Measurements from ENCODE around the gene PFDN5.
"Not testable (repeated sequence)": the region's sequence is repeated elsewhere in the genome, so short reads cannot be mapped to it uniquely, and the experiment has no call there.

The PFDN5 gene

DNA sequence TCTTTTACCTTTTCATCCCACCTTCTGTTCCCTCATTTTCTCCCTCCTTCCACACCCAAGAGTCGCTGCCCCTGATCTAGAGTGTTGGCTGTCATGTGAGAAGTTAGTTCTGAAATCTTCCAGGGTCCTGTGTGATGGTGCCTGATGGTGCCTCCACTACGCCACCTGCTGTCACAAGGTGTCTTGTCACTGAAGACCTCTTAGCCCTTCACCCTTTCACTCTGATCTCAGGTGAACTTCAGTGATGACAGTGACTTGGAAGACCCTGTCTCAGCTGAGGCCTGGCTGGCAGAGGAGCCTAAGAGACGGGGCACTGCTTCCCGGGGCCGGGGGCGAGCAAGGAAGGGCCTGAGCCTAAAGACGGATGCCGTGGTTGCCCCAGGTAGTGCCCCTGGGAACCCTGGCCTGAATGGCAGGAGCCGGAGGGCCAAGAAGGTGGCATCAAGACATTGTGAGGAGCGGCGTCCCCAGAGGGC, 7.6 kb upstream of the PFDN5 start:
- DNase-seq (ENCODE audit: low spot score): peak; percentile 42

- no peak for DNase-seq (ENCODE audit: low spot score)
Measured at GRCh38 chr12:53288322-53288721, 7.0 kb upstream of the PFDN5 start.

DNA sequence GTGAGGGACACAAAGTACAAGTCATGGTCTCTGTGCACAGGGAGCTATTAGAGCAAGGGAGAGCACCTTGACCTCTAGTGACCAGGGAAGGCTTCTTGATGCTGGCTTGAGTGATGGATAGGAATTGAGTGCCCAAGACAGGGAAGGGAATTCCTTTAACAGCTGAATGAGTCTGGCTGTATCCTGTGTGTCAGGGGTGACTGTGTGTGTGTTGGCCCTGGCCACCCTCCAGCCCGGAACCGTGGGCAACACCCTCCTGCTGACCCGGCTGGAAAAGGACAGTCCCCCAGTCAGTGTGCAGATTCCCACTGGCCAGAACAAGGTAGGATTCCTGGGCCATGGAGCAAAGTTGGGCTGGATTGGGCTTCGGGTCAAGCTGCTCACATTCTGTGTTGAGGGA, 5.5 kb upstream of the PFDN5 start:
- DNase-seq (ENCODE audit: low spot score): no peak

- DNase-seq (ENCODE audit: low spot score): no peak
Measured at GRCh38 chr12:53290661-53291060, 4.7 kb upstream of the PFDN5 start.

- no peak for DNase-seq (ENCODE audit: low spot score)
Measured at GRCh38 chr12:53292426-53292825, 2.9 kb upstream of the PFDN5 start.

- DNase-seq (ENCODE audit: low spot score): no peak
Measured at GRCh38 chr12:53295891-53296219, 513 bp downstream of the PFDN5 start.

GRCh38 chr12:53297106-53297505, 1.8 kb downstream of the PFDN5 start:
- not testable (repeated sequence) for DNase-seq (ENCODE audit: low spot score)

- no peak for DNase-seq (ENCODE audit: low spot score)
Measured at GRCh38 chr12:53298164-53298563, 2.8 kb downstream of the PFDN5 start.

DNA sequence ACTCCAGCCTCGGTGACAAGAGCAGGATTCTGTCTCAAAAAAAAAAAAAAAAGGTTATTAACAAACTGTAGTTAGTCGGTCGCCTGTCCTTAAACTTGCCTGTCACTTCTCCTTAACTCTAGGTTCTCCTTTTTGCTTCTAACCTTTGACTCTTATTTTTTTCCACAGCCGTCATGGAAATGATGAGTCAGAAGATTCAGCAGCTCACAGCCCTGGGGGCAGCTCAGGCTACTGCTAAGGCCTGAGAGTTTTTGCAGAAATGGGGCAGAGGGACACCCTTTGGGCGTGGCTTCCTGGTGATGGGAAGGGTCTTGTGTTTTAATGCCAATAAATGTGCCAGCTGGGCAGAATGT, 3.7 kb downstream of the PFDN5 start:
- no peak for DNase-seq (ENCODE audit: low spot score)

DNA sequence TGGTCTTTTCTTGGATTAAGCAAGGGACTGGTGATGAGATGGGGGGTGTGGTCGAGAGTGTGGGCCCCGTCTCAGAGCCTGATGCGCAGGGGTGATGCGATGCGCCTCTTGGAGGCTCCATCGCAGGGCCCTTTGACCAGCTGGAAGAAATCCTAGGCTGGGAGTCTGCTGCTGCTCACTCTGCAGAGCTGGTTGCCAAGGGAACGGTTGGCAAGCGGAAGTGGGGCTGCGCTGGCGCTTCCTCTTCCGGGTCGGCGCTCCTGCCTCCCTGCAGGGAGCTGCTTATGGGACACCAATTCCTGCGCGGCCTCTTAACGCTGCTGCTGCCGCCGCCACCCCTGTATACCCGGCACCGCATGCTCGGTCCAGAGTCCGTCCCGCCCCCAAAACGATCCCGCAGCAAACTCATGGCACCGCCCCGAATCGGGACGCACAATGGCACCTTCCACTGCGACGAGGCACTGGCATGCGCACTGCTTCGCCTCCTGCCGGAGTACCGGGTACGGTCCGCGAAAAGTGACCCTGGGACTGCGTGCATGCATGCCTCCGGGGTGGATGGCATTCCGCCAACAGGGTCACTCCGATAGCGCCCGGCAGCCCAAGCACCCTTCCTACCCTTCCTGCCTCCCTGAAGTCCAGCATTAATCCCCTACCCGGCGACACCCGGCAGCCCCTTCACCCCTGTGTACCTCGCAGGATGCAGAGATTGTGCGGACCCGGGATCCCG, 4.3 kb downstream of the PFDN5 start, which contains the start of gene MYG1:
TSS of gene MYG1 (plus strand) at position 242 of the 727 bp plus-strand sequence. CDS start at position 285, 43 bp downstream.
- DNase-seq (ENCODE audit: low spot score): peak; percentile 90

GRCh38 chr12:53300187-53300586, 4.8 kb downstream of the PFDN5 start:
- no peak for DNase-seq (ENCODE audit: low spot score)

DNA sequence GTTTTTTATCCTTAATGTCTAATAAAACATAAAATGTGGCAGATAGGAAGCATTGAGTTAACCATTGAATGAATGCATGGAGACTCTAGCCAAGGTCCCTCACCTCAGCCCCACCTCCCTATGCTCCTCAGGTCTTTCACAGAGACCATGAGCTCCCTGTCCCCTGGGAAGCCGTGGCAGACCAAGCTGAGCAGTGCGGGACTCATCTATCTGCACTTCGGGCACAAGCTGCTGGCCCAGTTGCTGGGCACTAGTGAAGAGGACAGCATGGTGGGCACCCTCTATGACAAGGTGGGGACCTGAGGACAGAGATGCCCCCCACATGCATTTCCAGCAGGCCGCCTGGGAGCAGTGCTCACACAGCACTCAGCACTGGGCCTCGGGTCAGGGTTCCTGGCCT, 7.6 kb downstream of the PFDN5 start:
- DNase-seq (ENCODE audit: low spot score): no peak

- DNase-seq (ENCODE audit: low spot score): no peak
Measured at GRCh38 chr12:53306826-53307225, 11.5 kb downstream of the PFDN5 start.

DNA sequence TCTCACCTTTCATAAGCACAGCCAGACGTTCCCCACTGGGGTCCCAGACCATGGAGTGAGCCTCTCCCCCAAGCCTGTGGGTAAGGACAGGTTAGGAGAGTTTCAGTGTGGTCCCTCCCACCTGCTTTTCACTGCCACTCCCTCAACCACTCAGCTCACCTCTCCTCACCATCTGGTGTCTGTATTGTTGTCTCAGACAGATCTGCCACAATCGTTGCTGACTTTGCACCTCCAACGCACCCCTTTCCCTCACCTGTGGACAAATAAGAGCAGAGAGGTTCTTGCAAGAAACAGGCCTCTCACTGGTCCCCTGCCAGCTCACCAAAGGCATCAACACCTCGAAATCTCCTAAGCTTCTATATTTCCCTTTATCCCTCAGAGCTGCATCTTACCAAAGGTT, 12.9 kb downstream of the PFDN5 start:
- DNase-seq (ENCODE audit: low spot score): no peak

GRCh38 chr12:53313996-53314395, 18.7 kb downstream of the PFDN5 start:
- no peak for DNase-seq (ENCODE audit: low spot score)

DNA sequence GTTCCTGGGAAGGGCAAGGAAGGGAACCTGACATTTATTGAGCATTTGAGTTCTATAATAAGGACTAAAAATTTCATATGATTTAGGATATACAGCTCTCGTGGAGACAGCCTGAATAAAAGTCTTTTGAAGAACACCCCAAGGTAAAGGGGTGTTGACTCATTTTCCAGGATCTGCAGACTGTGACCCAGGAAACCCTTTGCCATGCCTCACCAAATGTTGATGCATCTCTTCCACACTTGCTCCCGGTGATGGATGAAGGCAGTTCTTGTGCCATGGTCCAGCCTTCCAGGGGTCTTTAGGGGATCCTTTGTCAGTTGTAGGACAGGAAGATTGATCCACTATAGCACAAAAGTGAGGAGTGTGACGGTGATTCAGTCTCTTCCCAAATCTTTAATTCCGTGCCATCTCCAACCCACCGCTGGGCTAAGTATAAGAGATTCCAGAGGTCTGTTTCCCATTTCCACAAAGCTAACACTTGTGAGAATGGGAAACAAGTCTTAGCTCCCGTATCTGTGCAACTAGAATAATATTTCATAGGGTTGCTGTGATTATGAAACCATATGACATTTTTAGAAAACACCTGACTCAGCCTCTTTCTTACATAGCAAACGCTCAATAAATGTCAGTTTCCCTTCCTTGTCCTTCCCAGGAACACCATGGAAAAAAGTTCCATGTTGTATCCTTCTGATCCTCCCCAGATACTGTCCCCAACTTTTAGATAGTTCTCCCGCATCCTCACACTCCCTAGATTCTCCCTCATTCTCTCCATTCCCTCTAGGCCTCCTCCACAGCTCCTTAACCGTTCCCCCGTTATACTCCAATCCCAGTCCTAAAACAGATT, 25.2 kb downstream of the PFDN5 start:
- DNase-seq (ENCODE audit: low spot score): no peak

- peak; percentile 49 for DNase-seq (ENCODE audit: low spot score)
Measured at GRCh38 chr12:53324113-53324778, 28.9 kb downstream of the PFDN5 start.

GRCh38 chr12:53324779-53325510, 29.6 kb downstream of the PFDN5 start:
- peak; percentile 92 for DNase-seq (ENCODE audit: low spot score)

GRCh38 chr12:53325511-53326061, 30.2 kb downstream of the PFDN5 start:
- peak; percentile 73 for DNase-seq (ENCODE audit: low spot score)

GRCh38 chr12:53326460-53327185, 31.3 kb downstream of the PFDN5 start:
- DNase-seq (ENCODE audit: low spot score): no peak

- DNase-seq (ENCODE audit: low spot score): no peak
Measured at GRCh38 chr12:53327435-53328042, 32.2 kb downstream of the PFDN5 start.
